Activated naive CD8-positive, alpha-beta T cell (primary cell): ENCODE results near the gene ZP2.
"Not testable (repeated sequence)": the region's sequence is repeated elsewhere in the genome, so short reads cannot be mapped to it uniquely, and the experiment has no call there.

Source experiments
- H3K27ac Mint-ChIP-seq: one replicate; pipeline ENCODE4 v1.8.0; 2021; ENCODE audit warnings: mixed read lengths
- H3K27me3 Mint-ChIP-seq: one replicate; pipeline ENCODE4 v1.8.0; 2021; ENCODE audit warnings: mixed read lengths
- H3K36me3 Mint-ChIP-seq: one replicate; pipeline ENCODE4 v1.8.0; 2021; ENCODE audit warnings: mixed read lengths
- H3K4me1 Mint-ChIP-seq: one replicate; pipeline ENCODE4 v1.8.0; 2021; ENCODE audit warnings: low read depth, mixed read lengths
- H3K4me3 Mint-ChIP-seq: one replicate; pipeline ENCODE4 v1.8.0; 2021; ENCODE audit warnings: mild to moderate bottlenecking, mixed read lengths
- H3K9me3 Mint-ChIP-seq: one replicate; pipeline ENCODE4 v1.8.0; 2021; ENCODE audit warnings: low read depth, mixed read lengths

ZP2 gene

DNA sequence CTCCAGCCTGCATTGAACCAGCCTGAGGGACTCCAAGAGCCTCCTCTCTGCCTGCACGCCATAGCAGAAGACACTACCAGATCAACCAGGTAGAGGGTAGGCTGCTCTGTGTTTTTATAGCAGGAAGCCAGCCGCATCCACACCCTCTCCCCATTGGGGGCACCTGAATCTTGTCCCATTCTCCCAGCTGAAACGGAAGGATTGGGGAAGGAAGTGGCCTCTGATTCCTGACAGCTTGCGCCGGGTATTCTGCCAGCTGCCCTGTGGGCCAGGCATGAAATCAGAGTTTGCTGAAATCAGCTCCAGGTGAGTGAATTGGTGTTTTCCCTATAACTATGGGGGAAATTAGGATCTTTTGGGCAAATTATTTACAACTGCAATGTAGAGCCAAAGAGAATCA, at the start of gene ZP2:
Gene ZP2 (minus strand): TSS at position 89 of the 400 bp plus-strand sequence. CDS start 27 bp downstream, at position 62.
- Mint-ChIP-seq H3K27ac (no peak within 1 kb of the TSS), H3K9me3 (no peaks in the 10 kb centered on the region), H3K27me3 (peaks cover 10% of the 10 kb centered on the region), H3K4me1 (no peaks in the 10 kb centered on the region), H3K4me3 (no peak within 1 kb of the TSS), H3K36me3 (no peaks in the 10 kb centered on the region)

DNA sequence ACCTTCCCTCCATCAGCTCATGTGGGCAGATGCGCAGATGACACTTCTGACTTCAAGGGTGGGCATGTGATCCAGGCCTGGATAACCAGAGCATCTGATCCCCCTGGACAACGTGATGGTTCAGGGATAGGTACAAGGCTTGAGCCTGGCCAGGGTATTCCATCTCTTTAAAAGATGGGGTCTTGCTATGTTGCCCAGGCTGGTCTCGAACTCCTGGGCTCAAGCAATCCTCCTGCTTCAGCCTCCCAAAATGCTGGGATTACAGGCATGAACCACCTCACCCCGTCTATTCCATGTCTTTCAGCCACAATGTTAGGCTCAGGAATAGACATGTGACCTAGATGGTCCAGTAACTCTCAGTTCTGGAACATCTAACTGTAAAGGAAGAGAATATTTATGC, 45.9 kb upstream of the ZP2 start:
- Mint-ChIP-seq H3K4me3 (no peak overlapping the region), H3K36me3 (no peaks in the 10 kb centered on the region), H3K4me1 (no peaks in the 10 kb centered on the region), H3K27me3 (peaks cover 9% of the 10 kb centered on the region), H3K27ac (no peak overlapping the region), H3K9me3 (no peaks in the 10 kb centered on the region)

DNA sequence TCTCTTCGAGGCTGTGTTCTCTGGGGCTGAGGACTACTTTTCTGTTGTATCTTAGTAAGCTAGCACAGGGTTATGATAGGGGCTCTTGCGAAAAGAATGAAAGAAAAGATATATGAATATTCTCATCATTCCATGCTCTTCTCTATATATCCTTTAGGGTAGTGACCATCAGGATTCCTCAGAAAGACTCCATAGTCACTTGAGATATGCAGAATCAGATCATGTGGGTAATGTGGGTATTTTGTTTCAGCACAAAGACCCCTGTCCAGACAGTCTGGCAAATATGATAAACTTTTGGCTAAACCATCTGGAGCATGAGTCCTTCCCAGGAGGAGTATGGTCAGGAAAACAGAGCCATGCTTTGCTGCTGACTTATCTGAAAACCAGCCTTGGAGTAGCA, 45.3 kb upstream of the ZP2 start:
- Mint-ChIP-seq H3K4me3 (no peak overlapping the region), H3K27me3 (peaks cover 9% of the 10 kb centered on the region), H3K9me3 (no peaks in the 10 kb centered on the region), H3K4me1 (no peaks in the 10 kb centered on the region), H3K36me3 (no peaks in the 10 kb centered on the region), H3K27ac (no peak overlapping the region)

DNA sequence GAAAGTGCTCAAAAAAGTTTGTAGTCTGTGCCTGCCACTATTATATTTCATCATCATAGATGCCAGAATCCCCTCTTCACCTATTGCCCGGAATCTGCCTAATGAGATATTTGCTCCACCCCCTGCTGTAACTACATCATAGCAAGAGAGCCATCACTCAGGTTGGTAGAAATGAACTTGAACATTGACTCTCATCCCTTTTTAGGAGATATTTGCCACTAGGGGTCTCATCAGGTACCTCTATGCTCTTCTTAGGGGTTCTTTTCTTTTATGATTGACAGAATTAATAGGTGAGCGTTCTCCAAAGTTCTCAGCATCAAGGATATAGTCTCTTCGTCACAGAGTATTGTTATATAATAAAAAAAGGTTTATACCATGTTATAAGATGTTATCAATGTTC, 42.1 kb upstream of the ZP2 start:
- Mint-ChIP-seq H3K36me3 (no peaks in the 10 kb centered on the region), H3K27me3 (peaks cover 18% of the 10 kb centered on the region), H3K27ac (no peak overlapping the region), H3K9me3 (no peaks in the 10 kb centered on the region), H3K4me1 (no peaks in the 10 kb centered on the region), H3K4me3 (no peak overlapping the region)

DNA sequence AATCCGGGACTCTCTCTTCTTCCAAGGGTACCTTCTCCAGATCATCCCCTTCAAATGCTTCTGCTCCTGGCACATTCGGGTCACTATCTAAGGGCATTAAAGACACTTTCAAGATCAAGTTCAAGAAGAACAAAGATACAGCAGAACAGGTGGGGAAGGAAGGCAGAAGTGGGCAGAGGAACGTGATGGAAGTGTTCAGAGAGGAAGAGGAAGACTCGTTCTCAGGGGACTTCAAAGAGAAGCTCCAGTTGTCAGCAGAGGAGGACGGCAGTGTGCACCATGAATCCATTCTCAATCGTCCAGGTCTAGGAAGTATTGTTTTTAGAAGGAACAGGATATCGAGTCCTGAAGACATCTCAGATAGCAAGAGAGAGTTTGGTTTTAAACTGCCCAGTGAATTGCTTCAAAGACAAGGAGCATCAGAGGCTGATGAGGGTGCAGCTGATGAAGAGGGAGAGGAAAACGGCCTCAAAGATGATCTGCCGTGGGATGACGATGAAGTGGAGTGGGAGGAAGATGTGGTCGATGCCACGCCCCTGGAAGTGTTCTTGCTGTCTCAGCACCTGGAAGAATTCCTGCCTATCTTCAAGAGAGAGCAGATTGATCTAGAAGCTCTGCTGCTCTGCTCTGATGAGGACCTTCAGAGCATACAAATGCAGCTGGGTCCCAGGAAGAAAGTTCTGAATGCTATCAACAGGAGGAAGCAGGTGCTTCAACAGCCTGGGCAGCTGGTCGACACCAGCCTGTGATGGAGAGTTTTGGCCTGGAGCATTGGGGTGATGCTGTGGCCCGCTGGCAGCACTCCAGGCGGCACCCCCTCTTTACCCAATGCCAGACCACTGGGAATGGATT, 38.9 kb upstream of the ZP2 start:
- H3K27me3 Mint-ChIP-seq = peaks cover 17% of the 10 kb centered on the region
- H3K9me3 Mint-ChIP-seq = no peaks in the 10 kb centered on the region
- no peak overlapping the region for H3K4me3 Mint-ChIP-seq
- H3K4me1 Mint-ChIP-seq = no peaks in the 10 kb centered on the region
- no peaks in the 10 kb centered on the region for H3K36me3 Mint-ChIP-seq
- H3K27ac Mint-ChIP-seq = no peak overlapping the region

DNA sequence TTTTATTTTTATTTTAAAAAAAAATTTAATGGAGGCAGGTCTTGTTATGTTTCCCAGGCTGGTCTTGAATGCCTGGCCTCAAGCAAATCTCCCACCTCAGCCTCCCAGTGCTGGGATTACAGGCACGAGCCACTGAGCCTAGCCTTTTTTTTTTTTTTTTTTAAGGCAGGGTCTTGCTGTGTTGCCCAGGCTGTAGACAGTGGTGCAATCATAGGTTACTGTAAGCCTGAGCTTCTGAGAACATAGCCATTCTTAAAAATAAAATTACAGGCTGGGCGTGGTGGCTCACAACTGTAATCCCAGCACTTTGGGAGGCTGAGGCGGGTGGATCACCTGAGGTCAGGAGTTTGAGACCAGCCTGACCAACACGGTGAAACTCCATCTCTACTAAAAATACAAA, 36.8 kb upstream of the ZP2 start:
- not testable (repeated sequence) for H3K36me3 Mint-ChIP-seq, H3K9me3 Mint-ChIP-seq, H3K4me3 Mint-ChIP-seq, H3K27ac Mint-ChIP-seq, H3K4me1 Mint-ChIP-seq
- peaks cover 12% of the 10 kb centered on the region for H3K27me3 Mint-ChIP-seq

DNA sequence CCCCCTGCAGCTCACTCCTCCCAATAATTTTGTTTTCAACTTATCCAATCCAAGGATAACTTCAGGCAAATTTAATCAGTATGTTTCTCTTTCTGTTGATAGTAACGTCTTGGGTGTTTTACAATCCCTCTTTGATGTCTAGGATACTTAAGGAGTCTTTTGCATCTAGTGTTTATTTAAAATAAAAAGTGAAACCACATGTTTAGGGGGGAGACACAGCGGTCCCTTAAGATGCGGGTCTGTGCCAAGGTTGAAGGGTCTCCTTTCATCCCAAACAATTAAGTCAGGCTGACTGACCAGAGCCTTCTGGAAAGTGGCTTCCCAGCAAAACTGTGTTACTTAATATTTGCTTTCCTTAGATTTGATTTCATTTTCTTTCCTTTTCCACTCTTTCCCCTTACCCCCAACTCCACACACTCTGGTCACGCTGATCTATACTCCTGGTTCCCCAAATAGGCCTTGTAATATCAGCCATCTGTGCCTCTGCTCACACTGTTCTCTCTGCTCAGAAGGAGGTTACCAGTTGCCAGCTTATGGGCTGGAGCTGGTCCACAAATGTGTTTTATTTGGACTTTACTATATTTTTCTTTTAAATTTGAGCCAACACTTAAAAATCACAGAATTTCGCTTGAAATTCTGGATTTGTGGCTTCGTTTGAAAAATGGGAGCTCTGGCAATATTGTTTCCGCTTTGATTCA, 33.3 kb upstream of the ZP2 start:
- no peak overlapping the region for H3K4me3 Mint-ChIP-seq
- H3K27ac Mint-ChIP-seq = no peak overlapping the region
- no peaks in the 10 kb centered on the region for H3K36me3 Mint-ChIP-seq
- no peaks in the 10 kb centered on the region for H3K4me1 Mint-ChIP-seq
- H3K27me3 Mint-ChIP-seq = peaks cover 5% of the 10 kb centered on the region
- H3K9me3 Mint-ChIP-seq = no peaks in the 10 kb centered on the region

DNA sequence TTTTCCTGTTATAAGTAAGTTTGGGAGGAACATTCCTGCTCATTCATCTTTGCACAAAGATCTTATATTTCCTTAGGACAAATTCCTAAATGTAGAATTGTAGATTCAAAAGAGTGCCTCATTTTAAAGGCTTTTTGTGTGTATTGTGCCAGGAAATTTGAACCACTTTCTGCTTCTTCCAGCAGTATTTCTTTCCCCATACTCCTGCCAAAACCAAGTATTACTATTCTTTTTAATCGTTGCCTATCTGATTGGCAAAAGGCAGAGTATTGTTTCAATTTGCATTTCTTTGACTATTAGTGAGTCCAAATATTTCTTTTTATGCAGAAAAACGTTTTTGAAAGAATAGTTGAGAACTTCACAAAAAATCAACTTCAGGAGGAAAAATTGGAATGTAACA, 31.4 kb upstream of the ZP2 start:
- no peak overlapping the region for H3K4me3 Mint-ChIP-seq
- H3K27me3 Mint-ChIP-seq = peaks cover 3% of the 10 kb centered on the region
- H3K36me3 Mint-ChIP-seq = no peaks in the 10 kb centered on the region
- H3K27ac Mint-ChIP-seq = no peak overlapping the region
- no peaks in the 10 kb centered on the region for H3K4me1 Mint-ChIP-seq
- no peaks in the 10 kb centered on the region for H3K9me3 Mint-ChIP-seq

DNA sequence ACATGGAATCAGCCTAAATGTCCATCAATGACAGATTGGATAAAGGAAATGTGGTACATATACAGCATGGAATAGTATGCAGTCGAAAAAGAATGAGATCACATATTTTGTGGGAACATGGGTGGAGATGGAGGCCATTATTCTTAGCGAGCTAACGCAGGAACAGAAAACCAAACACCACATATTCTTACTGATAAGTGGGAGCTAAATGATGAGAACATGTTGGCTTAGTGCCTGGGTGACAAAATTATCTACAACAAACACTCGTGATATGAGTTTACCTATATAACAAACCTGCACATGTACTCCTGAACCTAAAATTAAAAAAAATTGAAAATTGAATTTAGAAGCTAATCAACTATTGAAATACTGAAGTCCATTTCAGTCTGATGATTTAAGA, 28.3 kb upstream of the ZP2 start:
- no peaks in the 10 kb centered on the region for H3K9me3 Mint-ChIP-seq
- H3K27me3 Mint-ChIP-seq = peaks cover 7% of the 10 kb centered on the region
- no peak overlapping the region for H3K27ac Mint-ChIP-seq
- H3K36me3 Mint-ChIP-seq = no peaks in the 10 kb centered on the region
- H3K4me1 Mint-ChIP-seq = no peaks in the 10 kb centered on the region
- no peak overlapping the region for H3K4me3 Mint-ChIP-seq

DNA sequence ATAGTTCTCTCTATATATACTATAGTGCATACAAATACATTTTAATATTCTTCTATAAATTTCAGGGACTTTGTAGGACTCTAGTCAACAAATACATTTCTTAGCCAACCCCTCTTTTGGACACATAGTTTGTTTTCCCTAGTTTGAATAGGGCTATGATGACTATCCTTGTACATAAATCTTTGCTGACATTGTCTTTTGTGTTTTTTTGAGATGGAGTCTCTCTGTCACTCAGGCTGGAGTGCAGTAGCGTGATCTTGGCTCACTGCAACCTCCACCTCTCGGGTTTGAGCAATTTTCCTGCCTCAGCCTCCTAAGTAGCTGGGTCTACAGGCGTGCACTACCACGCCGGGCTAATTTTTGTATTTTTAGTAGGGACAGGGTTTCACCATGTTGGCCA, 25.5 kb upstream of the ZP2 start:
- Mint-ChIP-seq H3K4me1 (no peaks in the 10 kb centered on the region), H3K27me3 (peaks cover 16% of the 10 kb centered on the region), H3K4me3 (no peak overlapping the region), H3K9me3 (no peaks in the 10 kb centered on the region), H3K36me3 (no peaks in the 10 kb centered on the region), H3K27ac (no peak overlapping the region)

DNA sequence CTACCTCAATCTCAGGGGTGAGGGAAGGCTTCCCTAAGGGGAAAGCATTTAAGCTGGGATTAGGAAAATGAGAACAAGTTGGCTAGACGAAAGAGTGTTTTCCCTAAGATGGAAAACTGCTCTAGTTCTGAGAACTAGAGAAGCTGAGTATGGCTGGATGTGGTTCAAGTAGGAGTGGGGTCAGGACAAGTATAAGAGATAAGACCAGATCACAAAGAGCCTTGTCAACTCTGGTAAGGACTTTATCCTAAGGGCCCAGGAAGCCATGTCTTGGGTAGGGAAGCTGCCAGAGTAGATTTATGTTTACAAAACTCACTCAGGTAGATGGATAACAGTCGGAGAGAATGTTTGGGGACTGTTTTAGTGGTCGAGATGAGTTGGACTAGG, 23.8 kb upstream of the ZP2 start:
- peaks cover 19% of the 10 kb centered on the region for H3K27me3 Mint-ChIP-seq
- no peaks in the 10 kb centered on the region for H3K4me1 Mint-ChIP-seq
- no peaks in the 10 kb centered on the region for H3K36me3 Mint-ChIP-seq
- H3K4me3 Mint-ChIP-seq = no peak overlapping the region
- no peaks in the 10 kb centered on the region for H3K9me3 Mint-ChIP-seq
- H3K27ac Mint-ChIP-seq = no peak overlapping the region

DNA sequence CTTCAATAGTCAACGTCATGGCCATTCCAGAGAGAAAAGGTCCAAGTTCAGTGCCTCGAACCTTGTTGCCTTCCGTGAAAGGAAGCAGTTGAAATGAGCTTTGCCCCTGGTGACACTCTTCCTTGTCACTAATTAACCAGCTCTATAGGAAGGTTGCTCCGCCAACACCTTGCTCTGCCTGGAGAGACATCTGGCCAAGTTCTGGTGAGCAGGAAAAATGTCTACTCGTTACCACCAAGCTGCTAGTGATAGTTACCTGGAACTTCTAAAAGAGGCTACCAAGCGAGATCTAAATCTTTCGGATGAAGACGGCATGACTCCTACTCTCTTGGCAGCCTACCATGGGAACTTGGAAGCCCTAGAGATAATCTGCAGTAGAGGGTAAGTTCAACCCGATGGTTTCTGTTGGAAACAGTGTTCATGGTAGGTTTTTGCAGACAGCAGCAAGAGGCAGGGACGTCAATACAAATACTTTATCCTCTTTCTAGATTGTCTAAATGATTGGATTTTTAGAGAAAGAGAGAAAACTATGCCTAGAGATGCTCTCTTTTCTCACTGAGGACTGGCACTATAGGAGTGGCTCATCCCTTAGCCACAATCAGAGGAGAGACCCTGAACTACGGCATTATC, 22.3 kb upstream of the ZP2 start, which contains the start of gene ANKS4B:
Gene ANKS4B (plus strand): TSS at position 179 of the 630 bp plus-strand sequence. CDS start 39 bp downstream, at position 218.
- no peaks in the 10 kb centered on the region for H3K9me3 Mint-ChIP-seq
- H3K4me3 Mint-ChIP-seq = no peak within 1 kb of the TSS

DNA sequence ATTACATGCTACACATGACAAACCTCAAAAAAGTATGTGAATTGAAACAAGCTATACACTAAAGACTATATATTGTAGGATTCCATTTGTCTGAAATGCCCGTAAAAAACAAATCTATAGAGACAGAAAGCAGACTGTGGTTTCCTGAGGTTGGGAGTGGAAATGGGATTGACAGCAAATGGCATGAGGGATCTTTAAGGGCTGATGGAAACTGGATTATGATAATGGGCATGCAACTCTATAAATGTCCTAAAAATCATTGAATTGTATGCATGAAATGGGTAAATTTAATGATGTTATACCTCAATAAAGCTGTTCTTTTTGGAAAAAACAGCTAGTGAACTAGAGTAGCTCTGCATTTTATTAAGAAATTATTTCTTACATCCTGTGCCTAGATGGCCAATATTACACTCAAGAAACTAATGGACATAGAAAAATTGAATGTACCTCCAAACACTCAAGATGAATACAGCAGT, 21.7 kb upstream of the ZP2 start:
- no peaks in the 10 kb centered on the region for H3K9me3 Mint-ChIP-seq
- no peaks in the 10 kb centered on the region for H3K36me3 Mint-ChIP-seq
- no peak overlapping the region for H3K27ac Mint-ChIP-seq
- H3K4me1 Mint-ChIP-seq = no peaks in the 10 kb centered on the region
- no peak overlapping the region for H3K4me3 Mint-ChIP-seq
- H3K27me3 Mint-ChIP-seq = peaks cover 19% of the 10 kb centered on the region

More for the DNA sequence above, 22.3 kb upstream of the ZP2 start, which contains the start of gene ANKS4B:
- H3K4me1 Mint-ChIP-seq = no peaks in the 10 kb centered on the region
- H3K27ac Mint-ChIP-seq = no peak within 1 kb of the TSS
- H3K36me3 Mint-ChIP-seq = no peaks in the 10 kb centered on the region
- peaks cover 19% of the 10 kb centered on the region for H3K27me3 Mint-ChIP-seq

DNA sequence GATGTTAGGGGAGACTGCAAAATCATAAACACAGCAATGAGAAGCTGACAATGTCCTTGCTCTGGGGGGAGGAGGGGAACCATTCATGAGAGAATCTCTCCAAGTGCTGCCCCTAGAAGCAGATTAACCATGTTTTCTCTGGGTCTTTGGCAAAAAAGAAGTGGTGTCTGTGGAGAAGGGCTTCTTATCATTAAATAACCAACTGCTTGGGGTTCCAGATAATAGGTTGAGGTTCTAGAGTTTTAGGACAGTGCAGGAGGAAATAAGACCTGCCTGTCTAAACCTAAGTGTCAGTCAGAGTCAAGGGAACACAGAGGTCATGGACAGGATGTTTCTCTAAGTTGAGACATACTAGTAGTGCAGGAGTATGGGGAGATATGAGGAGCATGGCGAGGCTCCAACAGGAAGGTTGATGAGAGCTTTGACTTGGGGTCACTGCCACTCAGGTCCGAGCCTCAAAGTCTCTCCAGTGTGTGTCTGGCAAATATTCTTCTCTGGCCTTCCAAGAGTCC, 17.0 kb upstream of the ZP2 start:
- no peak overlapping the region for H3K27ac Mint-ChIP-seq
- no peaks in the 10 kb centered on the region for H3K36me3 Mint-ChIP-seq
- peaks cover 2% of the 10 kb centered on the region for H3K4me1 Mint-ChIP-seq
- H3K27me3 Mint-ChIP-seq = peaks cover 18% of the 10 kb centered on the region
- no peak overlapping the region for H3K4me3 Mint-ChIP-seq
- H3K9me3 Mint-ChIP-seq = no peaks in the 10 kb centered on the region

DNA sequence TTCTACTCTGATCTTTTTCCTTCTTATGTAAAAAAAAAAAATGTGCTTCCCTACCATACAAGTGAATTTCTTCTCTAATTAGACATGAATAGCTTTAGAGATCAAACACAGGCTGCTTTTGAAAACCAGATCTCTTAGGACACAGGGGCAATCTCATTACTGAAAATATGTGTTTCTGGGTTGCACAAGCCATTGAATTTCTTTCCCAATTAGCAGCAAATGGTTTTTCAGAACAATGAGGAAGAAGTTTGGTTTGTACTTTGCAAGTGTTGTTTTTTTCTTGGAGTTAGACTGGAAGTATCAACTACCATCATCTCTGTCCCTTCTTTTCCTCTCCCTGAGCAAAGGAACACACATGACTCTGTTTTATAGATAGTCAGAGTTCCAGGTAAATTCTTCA, 16.5 kb upstream of the ZP2 start:
- H3K36me3 Mint-ChIP-seq = no peaks in the 10 kb centered on the region

More for the DNA sequence above, 16.5 kb upstream of the ZP2 start:
- Mint-ChIP-seq H3K27ac (no peak overlapping the region), H3K27me3 (peaks cover 19% of the 10 kb centered on the region), H3K4me1 (peaks cover 2% of the 10 kb centered on the region), H3K4me3 (no peak overlapping the region), H3K9me3 (no peaks in the 10 kb centered on the region)
